Central memory CD4-positive, alpha-beta T cell (primary cell): ENCODE data around the gene CREB3.

Experiments
- DNase-seq: peaks from one replicate; pipeline ENCODE4 v3.0.0; 2022
- total RNA-seq, 3 experiments: gene quantifications; one replicate each; lab custom pipeline; 2026; lab: John Stamatoyannopoulos, UW

Gene CREB3
- total RNA-seq = 14.1 to 39.0 (median 25.8) reads per million in 3 experiments

DNA sequence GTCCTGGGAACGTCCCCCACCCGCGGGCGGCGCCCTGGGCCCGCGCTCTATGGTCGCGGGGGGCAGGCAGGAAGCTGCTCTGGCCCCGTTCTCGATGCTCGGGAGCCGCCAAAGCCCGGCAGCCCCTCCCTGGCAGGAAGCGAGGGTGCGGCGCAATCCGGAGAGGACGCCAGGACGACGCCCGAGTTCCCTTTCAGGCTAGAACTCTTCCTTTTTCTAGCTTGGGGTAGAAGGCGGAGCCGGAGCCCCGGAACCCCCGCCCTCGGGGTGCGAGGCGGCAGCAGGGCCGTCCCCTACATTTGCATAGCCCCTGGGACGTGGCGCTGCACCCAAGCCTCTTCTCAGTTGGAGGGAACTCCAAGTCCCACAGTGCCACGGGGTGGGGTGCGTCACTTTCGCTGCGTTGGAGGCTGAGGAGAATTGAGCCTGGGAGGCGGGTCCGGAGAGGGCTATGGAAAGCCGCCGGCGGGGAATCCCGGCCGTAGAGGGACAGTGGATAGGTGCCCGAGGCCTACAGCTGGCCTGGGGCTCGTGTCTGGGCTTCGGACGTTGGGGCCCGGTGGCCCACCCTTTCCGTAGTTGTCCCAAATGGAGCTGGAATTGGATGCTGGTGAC lies at the start of gene CREB3, which contains the start of gene TLN1:
Gene CREB3 (plus strand): TSS at position 482 of the 615 bp plus-strand sequence. CDS start 107 bp downstream, at position 589.
Gene TLN1 (minus strand): TSS at position 11 of the 615 bp plus-strand sequence. CDS start 6,501 bp downstream, outside the sequence.
- DNase-seq = peak; percentile 98

DNA sequence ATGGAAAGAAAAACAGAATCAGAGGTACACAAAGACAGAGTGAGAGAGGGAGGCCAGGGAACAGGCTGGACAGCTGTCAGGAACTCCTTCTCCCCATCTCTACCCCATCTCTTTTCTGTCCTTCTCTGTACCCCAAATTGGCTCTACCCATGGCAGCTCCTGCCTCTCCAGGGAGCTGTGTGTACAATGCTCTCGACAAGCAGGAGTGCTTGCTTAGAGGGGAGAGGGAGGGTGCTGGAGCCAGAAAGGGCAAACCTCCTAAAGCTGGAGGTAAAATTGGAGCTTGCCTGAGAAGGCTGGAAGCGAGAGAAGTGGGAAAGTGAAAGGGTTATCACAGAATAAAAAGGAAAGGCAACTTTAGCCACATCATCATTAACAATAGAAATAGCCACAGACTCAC lies 49.1 kb upstream of the CREB3 start:
- DNase-seq = no peak

DNA sequence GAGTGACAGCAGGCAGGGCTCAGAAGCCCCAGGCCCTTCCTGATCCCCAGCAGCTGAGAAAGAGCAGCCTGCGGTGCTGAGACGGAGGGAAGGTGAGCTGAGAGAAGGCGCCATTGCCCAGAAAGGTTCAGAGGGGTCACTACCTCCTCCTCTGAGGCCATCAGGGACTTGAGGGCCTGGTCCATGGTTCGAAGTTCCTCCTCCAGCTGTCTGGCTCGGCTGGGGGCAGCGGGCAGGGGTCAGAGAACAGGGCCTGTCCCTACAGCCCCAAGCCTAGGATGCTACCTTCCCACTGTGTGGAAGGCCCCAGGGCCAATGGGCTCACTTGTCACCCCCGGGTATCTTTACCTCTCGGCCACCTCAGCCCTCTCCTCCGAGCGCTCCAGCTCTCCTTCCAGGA lies 47.5 kb upstream of the CREB3 start:
- no peak for DNase-seq

- no peak for DNase-seq
Observed at GRCh38 chr9:35685506-35685905, 47.0 kb upstream of the CREB3 start.

DNA sequence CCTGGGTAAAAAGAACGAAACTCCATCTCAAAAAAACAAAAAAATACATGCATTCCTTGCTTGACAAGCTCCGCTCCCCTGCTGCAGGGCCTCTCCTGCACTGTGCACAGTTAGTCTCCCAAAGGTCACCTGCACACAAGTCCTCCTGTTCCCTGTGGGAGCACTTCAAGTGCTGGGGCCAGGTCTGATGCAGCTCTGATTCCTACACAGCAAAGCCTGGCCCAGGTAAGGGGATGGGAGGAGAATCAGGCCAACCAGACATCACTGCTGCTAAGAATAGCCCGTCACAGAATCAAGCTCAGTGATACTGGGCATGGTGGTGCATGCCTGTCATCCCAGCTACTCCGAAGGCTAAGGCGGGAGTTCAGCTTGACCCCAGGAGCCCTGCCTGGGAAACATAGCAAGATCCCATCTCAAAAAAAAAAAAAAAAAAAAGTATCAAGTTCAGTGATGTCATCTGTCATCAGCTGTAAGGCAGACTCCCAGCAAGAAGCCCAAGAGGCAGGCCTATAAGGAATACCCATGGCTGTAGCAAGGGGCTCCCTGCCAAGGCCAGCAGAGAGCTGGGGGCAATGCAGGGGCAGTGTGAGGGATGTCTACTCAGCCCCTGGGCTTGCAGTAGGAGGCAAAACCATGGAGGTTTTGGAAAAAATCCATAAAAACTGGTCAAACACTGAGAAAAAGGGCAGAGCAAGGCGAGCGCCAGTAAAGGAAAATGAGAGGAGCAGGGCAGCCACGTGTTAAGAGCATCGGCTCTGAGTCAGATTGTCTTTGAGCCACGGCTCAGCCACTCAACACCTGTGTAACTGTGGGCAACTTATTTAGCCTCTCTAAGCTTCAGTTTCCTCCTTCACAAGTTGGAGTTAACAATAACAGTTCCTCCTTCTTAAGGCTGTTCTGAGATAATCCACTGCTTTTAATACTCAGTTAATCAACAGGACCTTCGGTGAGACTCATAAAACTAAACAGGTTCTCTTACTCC lies 46.0 kb upstream of the CREB3 start:
- no peak for DNase-seq

- DNase-seq = no peak
Observed at GRCh38 chr9:35687306-35687705, 45.2 kb upstream of the CREB3 start.

- no peak for DNase-seq
Observed at GRCh38 chr9:35687972-35688557, 44.4 kb upstream of the CREB3 start.

- DNase-seq = no peak
Observed at GRCh38 chr9:35688558-35689541, 43.6 kb upstream of the CREB3 start.

- no peak for DNase-seq
Observed at GRCh38 chr9:35689542-35690293, 42.7 kb upstream of the CREB3 start, which contains the start of gene TPM2. Gene TPM2, minus strand, starts transcription at chr9:35689925. Its CDS starts 108 bp downstream, at chr9:35689817.

DNA sequence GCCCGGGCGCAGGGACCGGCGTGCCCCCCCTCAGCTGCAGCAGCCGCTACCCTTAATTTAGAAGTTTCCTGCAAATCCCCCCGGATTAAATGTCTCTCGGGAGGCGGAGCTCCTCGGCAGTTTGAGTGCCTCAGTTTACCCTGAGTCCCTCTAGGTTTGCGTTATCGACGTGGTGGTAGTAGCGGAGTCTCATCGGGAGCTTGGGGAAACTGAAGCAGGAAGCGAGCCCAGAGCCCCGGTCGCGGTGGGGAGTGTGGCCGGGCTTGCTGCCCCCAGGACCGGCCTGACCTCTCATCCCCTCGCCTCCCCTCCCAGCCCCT lies 42.2 kb upstream of the CREB3 start:
- no peak for DNase-seq

DNA sequence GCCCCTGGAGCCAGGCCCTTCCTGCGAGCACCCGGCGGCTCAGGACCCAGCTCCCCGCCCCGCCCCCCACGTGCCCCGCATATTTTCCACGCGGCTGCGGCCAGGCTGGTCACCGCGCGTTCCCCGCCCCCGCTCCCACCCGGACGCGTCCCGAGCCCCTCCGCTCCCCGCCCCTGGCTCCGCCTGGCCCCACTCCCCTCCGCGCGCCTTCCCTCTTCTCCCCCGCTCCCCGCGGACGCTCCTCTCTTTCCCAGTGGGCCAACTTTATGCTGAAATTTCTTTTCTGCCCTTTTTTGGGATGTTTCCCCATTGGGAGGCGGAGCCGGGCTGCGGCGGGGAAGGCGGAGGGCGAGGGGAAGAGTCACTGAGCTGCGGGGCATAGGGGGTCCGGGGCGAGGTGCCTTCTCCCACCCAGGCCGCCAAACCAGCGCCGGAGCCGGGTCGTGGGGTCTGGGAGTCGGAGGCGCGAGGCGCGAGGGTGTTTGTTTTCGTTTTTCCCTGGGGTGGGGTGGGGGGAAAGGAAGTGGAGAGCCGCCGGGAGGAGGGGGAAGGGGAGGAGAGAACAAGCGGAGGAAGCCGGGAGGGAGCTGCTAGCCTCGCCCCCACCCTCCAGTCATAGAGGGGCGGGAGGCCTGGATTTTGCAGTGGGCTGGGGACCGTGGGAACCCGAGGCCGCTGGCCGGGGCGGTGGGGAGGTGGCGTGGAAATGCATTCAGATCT lies 41.7 kb upstream of the CREB3 start:
- DNase-seq = peak; percentile 27

- no peak for DNase-seq
Observed at GRCh38 chr9:35691334-35691650, 41.2 kb upstream of the CREB3 start.

GRCh38 chr9:35691757-35692301 lies 40.6 kb upstream of the CREB3 start:
- DNase-seq = no peak

DNA sequence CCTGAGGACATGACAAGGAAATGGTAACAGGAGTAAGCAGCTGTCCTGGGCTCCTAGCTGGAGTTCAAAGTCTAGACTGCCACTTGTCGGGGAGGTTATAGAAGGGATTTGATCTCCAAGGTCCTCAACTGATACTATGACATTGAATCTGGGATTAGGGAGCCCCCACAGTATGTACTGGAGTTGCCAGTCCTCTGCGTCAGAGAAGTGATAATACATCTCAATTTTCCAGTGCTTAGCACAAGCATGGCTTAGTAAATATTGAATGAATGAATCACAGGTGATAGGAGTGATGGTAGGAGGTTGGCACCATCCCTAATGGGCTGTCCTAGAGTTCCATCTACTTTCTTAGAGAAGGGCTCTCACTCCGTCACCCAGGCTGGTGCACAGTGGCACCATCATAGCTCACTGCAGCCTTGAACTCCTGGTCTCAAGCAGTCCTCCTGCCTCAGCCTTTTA lies 36.5 kb upstream of the CREB3 start:
- DNase-seq = no peak

GRCh38 chr9:35696520-35697215 lies 35.8 kb upstream of the CREB3 start:
- peak; percentile 43 for DNase-seq

DNA sequence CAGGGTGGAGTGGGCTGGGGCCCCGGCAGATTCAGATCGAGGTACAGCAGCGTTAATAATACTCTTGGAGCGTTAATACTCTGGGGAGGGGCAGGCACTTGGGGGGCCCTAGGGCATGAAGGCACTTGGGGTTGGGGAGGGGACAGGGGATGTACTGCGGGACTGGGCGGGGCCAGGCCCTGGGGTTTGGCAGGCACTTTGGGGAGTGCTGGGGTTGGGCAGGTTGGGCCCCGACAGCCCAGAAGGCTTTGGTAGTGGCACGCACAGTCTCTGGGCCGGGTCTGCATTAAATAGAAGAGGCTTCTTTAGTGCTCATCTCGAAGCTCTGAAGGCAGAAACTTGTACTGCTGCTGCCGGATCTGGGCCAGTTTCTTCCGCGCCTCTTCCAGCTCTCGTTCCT lies 35.0 kb upstream of the CREB3 start:
- no peak for DNase-seq

GRCh38 chr9:35698231-35698630 lies 34.2 kb upstream of the CREB3 start:
- DNase-seq = no peak

DNA sequence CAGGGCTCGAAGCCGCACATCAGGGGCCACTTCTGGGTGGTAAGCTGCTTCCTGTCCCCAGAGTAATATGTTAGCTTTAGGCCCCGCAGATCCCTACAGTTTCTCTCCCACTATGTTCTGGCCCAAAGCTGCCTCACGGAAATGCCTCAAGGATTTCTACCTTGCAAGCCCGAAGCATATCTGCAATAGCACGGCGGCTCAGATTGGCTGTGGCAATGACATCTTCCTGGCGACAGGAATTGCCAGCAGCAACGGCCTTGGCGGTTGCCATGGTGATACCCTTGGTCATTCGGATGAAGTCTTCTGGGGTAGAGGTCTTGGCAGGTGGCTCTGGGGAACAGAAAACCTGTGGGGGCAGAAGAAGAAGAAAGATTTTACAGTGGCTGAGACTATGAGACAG lies 32.4 kb upstream of the CREB3 start:
- no peak for DNase-seq

GRCh38 chr9:35700942-35701341 lies 31.5 kb upstream of the CREB3 start:
- DNase-seq = no peak

DNA sequence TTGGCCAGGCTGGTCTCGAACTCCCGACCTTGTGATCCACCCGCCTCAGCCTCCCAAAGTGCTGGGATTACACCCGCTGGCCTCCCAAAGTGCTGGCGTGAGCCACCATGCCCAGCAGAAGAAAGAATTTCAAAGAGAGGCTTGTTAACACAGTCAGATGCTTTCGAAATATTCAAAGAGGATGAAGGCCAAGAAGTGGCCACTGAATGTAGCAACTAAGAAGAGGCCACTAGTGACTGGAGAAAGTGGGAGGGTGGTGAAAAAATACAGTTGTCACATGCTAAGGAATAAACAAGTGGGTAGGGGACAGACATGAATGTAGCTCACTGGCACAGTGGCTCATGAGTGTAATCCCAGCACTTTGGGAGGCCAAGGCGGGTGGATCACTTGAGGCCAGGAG lies 29.8 kb upstream of the CREB3 start:
- DNase-seq = no peak
